Measurements from ENCODE around the gene IRX1. TPM values are rescaled to one million over a fixed set of nuclear protein-coding genes. Genes with fewer than 3 reads are reported as not detected.

IRX1 gene
- not detected for polyA plus RNA-seq

GRCh38 chr5:3595006-3595961 is at the start of gene IRX1:
IRX1 (plus strand) TSS chr5:3595832; CDS start chr5:3596106, 274 bp downstream.
- Mint-ChIP-seq H3K27me3 (peaks cover 47% of the 10 kb centered on the region), H3K4me1 (no peaks in the 10 kb centered on the region), H3K9me3 (peaks cover 0 to 5% (median 2%) of the 10 kb centered on the region in 3 donors), H3K36me3 (peaks cover 1% of the 10 kb centered on the region), H3K4me3 (no peak within 1 kb of the TSS), H3K27ac (no peak within 1 kb of the TSS)

DNA sequence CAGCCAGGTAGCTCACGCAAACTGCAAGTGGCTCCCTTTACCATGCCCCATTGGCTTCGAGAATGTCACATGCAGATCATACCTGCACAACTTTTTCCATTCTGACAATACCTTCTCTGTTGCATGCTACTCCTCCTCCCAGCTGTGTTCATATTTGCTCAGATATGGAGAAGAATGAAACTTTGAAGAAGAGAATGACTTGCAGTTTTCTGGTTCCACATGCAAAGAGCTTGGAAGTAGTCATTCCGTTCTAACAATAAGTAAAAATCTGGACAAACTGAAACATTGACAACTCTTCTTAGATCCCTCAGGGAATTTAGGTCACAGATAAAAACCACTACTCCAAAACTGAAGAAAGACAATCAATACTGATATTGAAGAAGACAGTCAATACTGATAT is 49.6 kb upstream of the IRX1 start:
- H3K27me3 Mint-ChIP-seq: no peaks in the 10 kb centered on the region

DNA sequence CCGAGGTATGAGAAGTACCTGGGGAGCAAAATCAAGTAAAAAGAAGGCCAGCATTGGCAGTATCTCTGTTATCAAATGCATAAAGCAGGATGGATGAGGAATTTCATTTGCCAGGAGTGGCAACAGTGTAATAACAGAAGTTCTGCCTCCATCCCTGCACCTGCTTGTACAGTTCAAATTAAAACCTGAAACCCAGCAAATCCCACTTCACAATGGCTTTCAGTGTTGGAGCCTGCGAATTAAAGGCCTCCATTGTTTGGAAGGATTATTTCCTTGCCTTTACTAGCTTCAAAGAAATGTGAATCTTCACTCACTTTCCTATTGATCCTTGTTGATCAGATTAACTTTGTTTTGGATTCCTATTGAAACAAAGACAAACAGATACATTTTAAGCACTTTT is 31.5 kb upstream of the IRX1 start:
- Mint-ChIP-seq H3K9me3 (peaks cover 0 to 23% (median 10%) of the 10 kb centered on the region in 3 donors), H3K27ac (no peak overlapping the region), H3K36me3 (no peaks in the 10 kb centered on the region), H3K4me3 (no peak overlapping the region), H3K4me1 (no peaks in the 10 kb centered on the region), H3K27me3 (no peaks in the 10 kb centered on the region)

More for the DNA sequence above, 49.6 kb upstream of the IRX1 start:
- H3K36me3 Mint-ChIP-seq: no peaks in the 10 kb centered on the region
- H3K4me1 Mint-ChIP-seq: no peaks in the 10 kb centered on the region
- H3K9me3 Mint-ChIP-seq: peaks cover 2 to 4% (median 3%) of the 10 kb centered on the region in 3 donors
- no peak overlapping the region for H3K27ac Mint-ChIP-seq
- H3K4me3 Mint-ChIP-seq: no peak overlapping the region

DNA sequence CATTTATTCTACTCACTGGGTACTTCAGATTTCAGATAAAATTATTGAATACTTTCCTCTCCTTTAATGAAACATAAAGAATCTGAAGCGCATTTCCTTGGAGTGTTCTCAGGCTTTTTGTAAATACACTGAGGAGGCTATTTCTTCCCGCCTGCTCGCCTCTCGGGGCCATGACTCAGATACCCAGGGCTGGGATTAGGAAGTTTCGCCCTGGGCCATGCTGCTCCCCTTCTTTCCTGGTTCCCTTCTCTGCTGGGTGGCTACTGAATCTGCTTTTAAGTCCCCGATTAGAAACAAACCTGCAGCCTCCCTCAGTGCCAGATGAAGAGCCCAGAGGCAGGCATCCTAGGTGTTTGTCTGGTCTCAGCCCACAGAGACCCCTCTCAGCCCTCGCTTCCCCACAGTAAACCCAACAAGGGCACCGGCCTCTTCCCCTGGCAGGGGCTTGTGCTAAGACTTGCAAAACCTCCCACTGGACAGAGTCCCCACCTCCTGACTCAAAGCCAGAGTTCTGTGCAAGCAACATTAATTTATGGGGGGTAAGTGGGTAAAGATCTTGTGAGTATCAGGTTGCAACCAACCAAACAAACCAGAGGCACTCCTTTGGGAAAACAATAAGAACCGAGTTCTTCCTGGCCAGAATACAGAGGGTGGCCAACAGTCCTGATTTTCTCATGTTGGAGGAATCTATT is 30.7 kb upstream of the IRX1 start:
- Mint-ChIP-seq H3K36me3 (no peaks in the 10 kb centered on the region), H3K4me1 (no peaks in the 10 kb centered on the region), H3K9me3 (peaks cover 0 to 22% (median 10%) of the 10 kb centered on the region in 3 donors), H3K4me3 (no peak overlapping the region), H3K27ac (no peak overlapping the region), H3K27me3 (no peaks in the 10 kb centered on the region)

DNA sequence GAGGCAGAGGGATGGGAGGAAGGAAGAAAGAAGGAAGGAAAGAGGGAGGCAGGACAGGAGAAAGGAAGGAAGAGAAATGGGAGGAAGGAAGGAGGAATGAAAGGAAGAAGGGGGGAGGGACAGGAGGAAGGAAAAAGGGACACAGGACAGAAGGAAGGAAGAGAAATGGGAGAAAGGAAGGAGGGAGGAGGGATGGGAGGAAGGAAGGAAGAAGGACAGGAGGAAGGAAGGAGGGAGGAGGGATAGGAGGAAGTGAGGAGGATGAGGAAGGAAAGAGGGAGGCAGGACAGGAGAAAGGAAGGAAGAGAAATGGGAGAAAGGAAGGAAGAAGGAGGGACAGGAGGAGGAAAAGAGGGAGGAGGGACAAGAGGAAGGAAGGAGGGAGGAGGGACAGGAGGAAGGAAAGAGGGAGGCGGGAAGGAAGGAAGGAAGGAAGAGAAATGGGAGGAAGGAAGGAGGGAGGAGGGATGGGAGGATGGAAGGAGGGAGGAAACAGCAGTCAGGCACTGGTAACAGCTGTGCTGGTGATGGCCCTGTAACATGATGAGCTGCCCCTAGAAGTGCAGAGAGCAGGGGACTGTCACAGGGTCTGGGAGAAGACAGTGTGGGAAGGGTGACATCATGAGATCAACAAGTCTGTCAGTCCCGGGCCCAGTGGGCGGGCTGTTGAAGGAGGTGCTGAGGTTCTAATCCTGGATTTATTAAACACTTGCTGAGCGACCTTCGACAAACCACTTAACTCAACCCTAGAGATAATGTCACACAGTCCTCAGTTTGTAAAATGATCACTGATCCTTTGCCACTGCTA is 10.7 kb upstream of the IRX1 start:
- Mint-ChIP-seq H3K36me3 (no peaks in the 10 kb centered on the region), H3K27me3 (peaks cover 4% of the 10 kb centered on the region), H3K4me1 (no peaks in the 10 kb centered on the region), H3K27ac (no peak overlapping the region), H3K4me3 (no peak overlapping the region), H3K9me3 (peaks cover 3 to 7% (median 5%) of the 10 kb centered on the region in 3 donors)

- peaks cover 32% of the 10 kb centered on the region for H3K27me3 Mint-ChIP-seq
- peaks cover 1% of the 10 kb centered on the region for H3K36me3 Mint-ChIP-seq
- peak overlapping the region in 1 of 4 donors; percentile 43 for H3K4me3 Mint-ChIP-seq
- H3K27ac Mint-ChIP-seq: peak overlapping the region in 1 of 3 donors; percentile 16
- peaks cover 3 to 12% (median 3%) of the 10 kb centered on the region in 3 donors for H3K9me3 Mint-ChIP-seq
- H3K4me1 Mint-ChIP-seq: no peaks in the 10 kb centered on the region
These were observed 5.3 kb upstream of the IRX1 start for GRCh38 chr5:3590161-3590966.

DNA sequence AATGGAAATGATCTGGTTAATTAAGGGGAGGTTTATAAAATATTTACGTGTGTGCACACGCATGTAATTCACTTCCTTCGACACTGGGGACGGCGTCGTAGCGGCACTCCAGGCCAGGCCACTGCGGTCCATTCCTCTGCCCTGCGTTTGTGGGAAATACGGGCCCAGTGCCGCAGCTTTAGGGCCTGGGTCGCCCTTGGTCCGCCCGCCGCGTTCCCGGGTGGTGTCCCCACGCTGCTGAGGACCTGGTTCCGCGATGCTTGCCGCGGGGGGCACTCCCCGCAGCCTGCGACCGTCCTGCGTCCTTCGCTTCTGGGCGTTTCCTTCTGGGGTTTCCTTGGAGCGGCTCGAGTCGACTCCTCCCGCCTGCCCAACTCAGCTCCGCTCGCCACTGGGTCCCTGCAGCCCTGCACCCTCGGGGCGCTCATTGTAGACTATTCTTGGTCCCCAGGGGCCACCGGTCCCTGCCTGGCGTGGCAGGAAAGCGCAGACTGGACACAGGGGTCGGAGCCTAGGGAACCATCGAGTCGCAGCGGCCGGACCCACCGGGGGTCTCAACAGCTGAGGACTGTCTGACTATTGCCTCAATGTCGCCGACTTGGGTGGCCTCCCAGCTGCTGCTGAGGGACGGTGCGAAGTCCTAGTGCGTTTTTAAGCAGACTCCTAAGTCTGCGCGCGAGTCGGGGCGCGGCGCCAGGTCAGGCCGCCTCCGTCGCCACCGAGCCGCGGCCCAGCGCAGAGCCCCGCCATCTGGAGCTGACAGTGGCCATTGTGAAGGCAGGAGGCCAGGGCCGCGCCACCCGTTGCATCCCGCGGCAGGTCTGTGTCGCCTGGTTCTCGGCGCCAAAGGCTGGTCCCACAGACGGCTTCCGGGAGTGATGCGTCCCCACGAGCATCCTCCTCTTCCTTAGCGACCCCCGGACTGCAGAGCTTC is 4.4 kb upstream of the IRX1 start:
- Mint-ChIP-seq H3K9me3 (peaks cover 3 to 12% (median 3%) of the 10 kb centered on the region in 3 donors), H3K27me3 (peaks cover 32% of the 10 kb centered on the region), H3K4me3 (peak overlapping the region in 1 of 4 donors; percentile 43)

DNA sequence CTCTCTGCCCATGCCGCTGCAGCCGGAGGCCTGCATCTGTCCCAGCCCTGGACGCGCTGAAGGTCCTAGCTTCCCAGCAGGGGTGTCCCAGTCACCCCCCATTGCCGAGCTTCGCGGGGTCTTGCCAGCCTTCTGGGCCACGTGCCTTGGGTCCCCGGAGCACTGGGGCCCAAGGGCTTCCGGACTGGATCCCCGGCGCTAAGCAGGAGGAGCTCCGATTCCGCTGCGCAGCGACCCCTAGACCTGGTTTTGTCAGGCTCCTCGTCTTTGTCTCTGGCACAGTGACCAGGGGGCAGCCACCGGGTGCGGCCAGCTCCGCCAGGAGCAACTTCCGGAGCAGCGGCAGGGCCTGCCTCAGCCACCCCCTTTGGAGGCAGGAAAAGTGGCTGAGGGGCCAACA is 3.3 kb upstream of the IRX1 start:
- peaks cover 1% of the 10 kb centered on the region for H3K36me3 Mint-ChIP-seq
- H3K9me3 Mint-ChIP-seq: peaks cover 2 to 12% (median 3%) of the 10 kb centered on the region in 3 donors
- no peak overlapping the region for H3K4me3 Mint-ChIP-seq
- no peaks in the 10 kb centered on the region for H3K4me1 Mint-ChIP-seq
- no peak overlapping the region for H3K27ac Mint-ChIP-seq
- peaks cover 37% of the 10 kb centered on the region for H3K27me3 Mint-ChIP-seq

More for the DNA sequence above, 4.4 kb upstream of the IRX1 start:
- peaks cover 1% of the 10 kb centered on the region for H3K36me3 Mint-ChIP-seq
- H3K27ac Mint-ChIP-seq: no peak overlapping the region
- no peaks in the 10 kb centered on the region for H3K4me1 Mint-ChIP-seq

GRCh38 chr5:3593771-3594509 is 1.7 kb upstream of the IRX1 start:
- H3K4me1 Mint-ChIP-seq: no peaks in the 10 kb centered on the region
- no peak overlapping the region for H3K4me3 Mint-ChIP-seq
- H3K9me3 Mint-ChIP-seq: peaks cover 0 to 12% (median 2%) of the 10 kb centered on the region in 3 donors
- peaks cover 1% of the 10 kb centered on the region for H3K36me3 Mint-ChIP-seq
- H3K27ac Mint-ChIP-seq: peak overlapping the region in 1 of 3 donors; percentile 62
- peaks cover 50% of the 10 kb centered on the region for H3K27me3 Mint-ChIP-seq

DNA sequence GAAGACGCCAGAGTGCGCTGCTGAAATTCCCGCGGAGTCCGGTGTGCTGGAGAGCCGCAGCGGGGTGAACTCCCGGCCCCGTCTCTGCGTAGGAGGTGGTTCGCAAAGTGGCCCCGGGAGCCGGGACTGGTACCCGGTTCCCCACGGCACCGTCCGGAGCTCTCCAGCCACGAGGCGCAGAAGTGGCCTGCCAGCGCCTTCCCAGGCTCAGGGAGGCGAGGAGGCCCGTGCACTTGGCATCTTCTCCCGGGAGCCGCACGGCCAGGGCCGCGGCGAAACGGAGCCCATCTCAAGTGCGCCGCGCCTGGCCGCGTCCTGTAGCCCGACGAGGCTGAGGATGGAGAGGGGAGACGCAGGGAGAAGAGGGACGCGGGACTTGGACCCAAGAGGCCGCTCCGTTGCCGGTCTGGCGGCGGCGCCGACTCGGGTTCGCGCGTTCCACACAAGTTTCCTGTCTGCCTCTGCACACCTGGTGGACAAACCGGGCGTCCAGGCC is 1.1 kb upstream of the IRX1 start:
- H3K4me3 Mint-ChIP-seq: no peak overlapping the region
- peaks cover 52% of the 10 kb centered on the region for H3K27me3 Mint-ChIP-seq
- peaks cover 1% of the 10 kb centered on the region for H3K36me3 Mint-ChIP-seq
- peaks cover 0 to 9% (median 3%) of the 10 kb centered on the region in 3 donors for H3K9me3 Mint-ChIP-seq
- H3K27ac Mint-ChIP-seq: peak overlapping the region in 1 of 3 donors; percentile 62
- no peaks in the 10 kb centered on the region for H3K4me1 Mint-ChIP-seq

- Mint-ChIP-seq H3K27ac (no peak overlapping the region), H3K9me3 (peaks cover 0 to 4% (median 4%) of the 10 kb centered on the region in 3 donors), H3K4me3 (no peak overlapping the region), H3K36me3 (peaks cover 1% of the 10 kb centered on the region), H3K27me3 (peaks cover 46% of the 10 kb centered on the region), H3K4me1 (no peaks in the 10 kb centered on the region)
These were observed 711 bp downstream of the IRX1 start for GRCh38 chr5:3596261-3596825.

DNA sequence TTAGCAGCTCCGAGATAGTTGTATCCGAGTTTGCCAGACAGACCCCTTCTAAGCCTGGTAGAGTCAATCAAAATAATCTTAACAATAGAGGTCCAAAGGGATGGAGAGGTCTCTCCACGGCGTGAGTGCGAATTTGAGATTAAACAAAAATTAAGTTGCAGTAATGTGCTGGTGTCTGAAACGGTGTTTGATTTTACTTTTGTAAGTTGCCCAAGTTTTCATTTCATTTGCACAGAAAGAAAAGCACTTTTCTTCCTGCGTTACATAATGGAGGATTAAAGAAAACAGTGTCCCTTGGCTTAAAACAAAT is 1.2 kb downstream of the IRX1 start:
- Mint-ChIP-seq H3K36me3 (peaks cover 1% of the 10 kb centered on the region), H3K27me3 (peaks cover 49% of the 10 kb centered on the region), H3K4me3 (peak overlapping the region in 1 of 4 donors; percentile 39), H3K4me1 (no peaks in the 10 kb centered on the region), H3K27ac (no peak overlapping the region), H3K9me3 (peaks cover 0 to 4% (median 4%) of the 10 kb centered on the region in 3 donors)

All from IgD-negative memory B cell (primary cell).